HL-60 (cell line): ENCODE data around the gene EPHB4.

Experiments used
- CTCF ChIP-seq: IDR thresholded peaks from one replicate; pipeline ENCODE4 v1.5.1; 2011; ENCODE audit warnings: low read length, control low read depth, inconsistent platforms; ENCODE audit not compliant: insufficient read depth
- GABPA ChIP-seq: IDR thresholded peaks from 2 replicates; pipeline ENCODE4 v1.6.1; 2012; ENCODE audit warnings: low read depth

- TF ChIP-seq CTCF (no peak), GABPA (no peak)
These were observed 62.1 kb downstream of the EPHB4 start for GRCh38 chr7:100765250-100765649.
